GM21717 (cell line): Measurements from ENCODE around the gene STK25.
"Not testable (repeated sequence)": the region's sequence is repeated elsewhere in the genome, so short reads cannot be mapped to it uniquely, and the experiment has no call there.

ENCODE experiments used
- ATAC-seq: cut with Tn5 transposase; IDR thresholded peaks from one replicate; pipeline ENCODE4 v1.9.1; 2021; ENCODE audit warnings: mild to moderate bottlenecking, moderate library complexity; ENCODE audit not compliant: unreplicated experiment

Gene STK25

GRCh38 chr2:241467777-241468475, 40.5 kb downstream of the STK25 start:
- ATAC-seq: no peak

GRCh38 chr2:241466230-241466629, 42.2 kb downstream of the STK25 start:
- ATAC-seq: no peak

- ATAC-seq: no peak
These were observed 42.8 kb downstream of the STK25 start for GRCh38 chr2:241465543-241465942.

- ATAC-seq: no peak
These were observed 44.9 kb downstream of the STK25 start for GRCh38 chr2:241463276-241464135.

GRCh38 chr2:241461693-241462677, 46.4 kb downstream of the STK25 start:
- ATAC-seq: no peak

GRCh38 chr2:241460631-241461030, 47.8 kb downstream of the STK25 start:
- no peak for ATAC-seq

- ATAC-seq: no peak
These were observed 48.9 kb downstream of the STK25 start for GRCh38 chr2:241459520-241459919.

- no peak for ATAC-seq
These were observed 49.7 kb downstream of the STK25 start for GRCh38 chr2:241458687-241459086.

GRCh38 chr2:241456546-241456945, 51.8 kb downstream of the STK25 start:
- ATAC-seq: no peak

GRCh38 chr2:241454837-241455485, 53.4 kb downstream of the STK25 start:
- no peak for ATAC-seq

GRCh38 chr2:241453919-241454318, 54.5 kb downstream of the STK25 start:
- ATAC-seq: not testable (repeated sequence)

- no peak for ATAC-seq
These were observed 56.4 kb downstream of the STK25 start for GRCh38 chr2:241451840-241452506.

- not testable (repeated sequence) for ATAC-seq
These were observed 58.3 kb downstream of the STK25 start for GRCh38 chr2:241450092-241450491.

GRCh38 chr2:241445426-241445825, 63.0 kb downstream of the STK25 start:
- ATAC-seq: peak; percentile 55

- no peak for ATAC-seq
These were observed 64.7 kb downstream of the STK25 start for GRCh38 chr2:241443486-241444223.
